ENCODE data around the gene CCDC171.

DNA sequence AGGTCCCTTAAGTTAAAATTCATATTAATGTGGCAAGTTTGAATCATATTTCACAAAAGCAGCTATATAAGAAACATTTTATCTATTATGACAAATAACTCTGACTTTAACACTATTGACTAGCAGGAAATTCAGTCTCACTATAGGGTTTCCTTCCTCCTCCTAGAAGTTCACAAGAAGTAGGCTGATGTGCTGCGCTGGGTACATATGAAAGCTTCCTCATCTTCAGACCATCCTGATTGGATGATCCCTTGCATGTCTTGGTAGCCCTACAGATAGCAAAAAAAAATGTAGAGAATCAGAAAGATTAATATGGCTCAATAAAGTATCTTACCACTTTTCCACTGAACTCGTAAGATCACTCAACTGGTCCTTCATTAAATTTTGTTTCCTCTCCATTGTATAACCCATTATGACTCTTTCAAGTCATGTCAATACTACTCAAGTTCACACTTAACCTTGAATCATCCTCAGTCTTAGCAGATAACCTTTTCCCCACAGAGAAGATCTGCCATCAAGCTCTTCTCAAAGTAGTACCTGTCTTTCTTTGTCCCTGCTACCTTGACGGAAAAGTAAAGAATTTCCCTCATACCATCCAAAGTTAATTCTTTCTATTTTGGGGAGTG lies 30.6 kb upstream of the CCDC171 start:
- TF ChIP-seq, protein P1, sequence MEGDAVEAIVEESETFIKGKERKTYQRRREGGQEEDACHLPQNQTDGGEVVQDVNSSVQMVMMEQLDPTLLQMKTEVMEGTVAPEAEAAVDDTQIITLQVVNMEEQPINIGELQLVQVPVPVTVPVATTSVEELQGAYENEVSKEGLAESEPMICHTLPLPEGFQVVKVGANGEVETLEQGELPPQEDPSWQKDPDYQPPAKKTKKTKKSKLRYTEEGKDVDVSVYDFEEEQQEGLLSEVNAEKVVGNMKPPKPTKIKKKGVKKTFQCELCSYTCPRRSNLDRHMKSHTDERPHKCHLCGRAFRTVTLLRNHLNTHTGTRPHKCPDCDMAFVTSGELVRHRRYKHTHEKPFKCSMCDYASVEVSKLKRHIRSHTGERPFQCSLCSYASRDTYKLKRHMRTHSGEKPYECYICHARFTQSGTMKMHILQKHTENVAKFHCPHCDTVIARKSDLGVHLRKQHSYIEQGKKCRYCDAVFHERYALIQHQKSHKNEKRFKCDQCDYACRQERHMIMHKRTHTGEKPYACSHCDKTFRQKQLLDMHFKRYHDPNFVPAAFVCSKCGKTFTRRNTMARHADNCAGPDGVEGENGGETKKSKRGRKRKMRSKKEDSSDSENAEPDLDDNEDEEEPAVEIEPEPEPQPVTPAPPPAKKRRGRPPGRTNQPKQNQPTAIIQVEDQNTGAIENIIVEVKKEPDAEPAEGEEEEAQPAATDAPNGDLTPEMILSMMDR (IDR thresholded peaks at IDR 0.05; ENCODE audit: low read length) = no peak
- TF ChIP-seq EZH2 (IDR thresholded peaks at IDR 0.05; ENCODE audit: borderline replicate concordance, low read length) = no peak

Data from OCI-LY1 (cell line).